SK-MEL-5 (cell line): ENCODE measurements around the gene FNDC3A. TPM values are rescaled to one million over a fixed set of nuclear protein-coding genes. Genes with fewer than 3 reads are reported as not detected.

Source experiments
- DNase-seq: peaks from one replicate; pipeline ENCODE4 v3.0.0-alpha.2; 2016; ENCODE audit warnings: low read depth, low spot score
- in situ Hi-C: cut with HindIII; loops from 2 replicates; pipeline ENCODE4 v1.10.0; 2016; ENCODE audit warnings: low sequenced_read_pairs, high pct_unique_total_duplicates, low pct_unique_long_range_greater_than_20kb
- polyA plus RNA-seq, 2 experiments: library from polyadenylated mRNA; depleted of rRNA; stranded (reverse); fragments of >200 nt; gene quantifications; 2 replicates each; pipeline ENCODE4 v1.2.3, GENCODE V29; 2015
- total RNA-seq: library from RNA; depleted of rRNA; stranded (reverse); fragments of >200 nt; shearing (Covaris generic); gene quantifications from 2 replicates; pipeline ENCODE4 v1.2.3, GENCODE V29; 2014; rRNA removed

The FNDC3A gene
- total RNA-seq, result 113 and 116 TPM in 2 replicates
- 57.3 and 80.7 TPM in 2 replicates for polyA plus RNA-seq (2015; cell fraction: cytosol; rRNA removed)
- polyA plus RNA-seq (2015; cell fraction: nucleus; rRNA removed), result 105 and 106 TPM in 2 replicates

GRCh38 chr13:48975856-48976575 is at the start of gene FNDC3A:
TSS of gene FNDC3A (plus strand) at chr13:48975912. CDS start at chr13:49006191, 30,279 bp downstream.
- in situ Hi-C loops, result no loop called here
- DNase-seq, result peak; percentile 78

GRCh38 chr13:48928757-48929430 is 46.8 kb upstream of the FNDC3A start:
- in situ Hi-C loops, result no loop called here

GRCh38 chr13:48930918-48931317 is 44.8 kb upstream of the FNDC3A start:
- in situ Hi-C loops, result no loop called here
- no peak for DNase-seq

More at GRCh38 chr13:48928757-48929430, 46.8 kb upstream of the FNDC3A start:
- no peak for DNase-seq

- DNase-seq, result no peak
- in situ Hi-C loops, result no loop called here
Observed at GRCh38 chr13:48938308-48938943, 37.3 kb upstream of the FNDC3A start.

- in situ Hi-C loops, result no loop called here
- DNase-seq, result no peak
Observed at GRCh38 chr13:48939728-48940127, 36.0 kb upstream of the FNDC3A start.

- in situ Hi-C loops, result no loop called here
- DNase-seq, result no peak
Observed at GRCh38 chr13:48942131-48942530, 33.6 kb upstream of the FNDC3A start.

- DNase-seq, result no peak
- in situ Hi-C loops, result no loop called here
Observed at GRCh38 chr13:48944221-48944620, 31.5 kb upstream of the FNDC3A start.

GRCh38 chr13:48945626-48946025 is 30.1 kb upstream of the FNDC3A start:
- in situ Hi-C loops, result no loop called here
- DNase-seq, result no peak

GRCh38 chr13:48946163-48946562 is 29.5 kb upstream of the FNDC3A start:
- no peak for DNase-seq
- in situ Hi-C loops, result no loop called here

- peak; percentile 23 for DNase-seq
- in situ Hi-C loops, result no loop called here
Observed at GRCh38 chr13:48949566-48950500, 25.9 kb upstream of the FNDC3A start.

- in situ Hi-C loops, result no loop called here
- DNase-seq, result peak; percentile 21
Observed at GRCh38 chr13:48950501-48950875, 25.2 kb upstream of the FNDC3A start.

- no peak for DNase-seq
- in situ Hi-C loops, result no loop called here
Observed at GRCh38 chr13:48954081-48954480, 21.6 kb upstream of the FNDC3A start.

GRCh38 chr13:48955536-48955935 is 20.2 kb upstream of the FNDC3A start:
- no peak for DNase-seq
- in situ Hi-C loops, result no loop called here

- in situ Hi-C loops, result no loop called here
Observed at GRCh38 chr13:48961379-48961778, 14.3 kb upstream of the FNDC3A start.

GRCh38 chr13:48962281-48962680 is 13.4 kb upstream of the FNDC3A start:
- DNase-seq, result no peak
- in situ Hi-C loops, result no loop called here

More at GRCh38 chr13:48961379-48961778, 14.3 kb upstream of the FNDC3A start:
- no peak for DNase-seq

GRCh38 chr13:48965736-48966135 is 10.0 kb upstream of the FNDC3A start:
- no peak for DNase-seq
- in situ Hi-C loops, result no loop called here

- DNase-seq, result no peak
- in situ Hi-C loops, result no loop called here
Observed at GRCh38 chr13:48969685-48970084, 6.0 kb upstream of the FNDC3A start.
